Daoy (cell line): ENCODE measurements around the gene RAB26. TPM values are rescaled to one million over a fixed set of nuclear protein-coding genes. Genes with fewer than 3 reads are reported as not detected.

Experiments
- DNase-seq: peaks from one replicate; pipeline ENCODE4 v3.0.0-alpha.2; 2015; ENCODE audit warnings: low read depth
- total RNA-seq: library from RNA; depleted of rRNA; stranded (reverse); fragments of >200 nt; shearing (Covaris generic); gene quantifications from 2 replicates; pipeline ENCODE4 v1.2.3, GENCODE V29; 2014

RAB26 gene
- total RNA-seq, 1 experiment from 2014 or later, result 0.11 TPM

DNA sequence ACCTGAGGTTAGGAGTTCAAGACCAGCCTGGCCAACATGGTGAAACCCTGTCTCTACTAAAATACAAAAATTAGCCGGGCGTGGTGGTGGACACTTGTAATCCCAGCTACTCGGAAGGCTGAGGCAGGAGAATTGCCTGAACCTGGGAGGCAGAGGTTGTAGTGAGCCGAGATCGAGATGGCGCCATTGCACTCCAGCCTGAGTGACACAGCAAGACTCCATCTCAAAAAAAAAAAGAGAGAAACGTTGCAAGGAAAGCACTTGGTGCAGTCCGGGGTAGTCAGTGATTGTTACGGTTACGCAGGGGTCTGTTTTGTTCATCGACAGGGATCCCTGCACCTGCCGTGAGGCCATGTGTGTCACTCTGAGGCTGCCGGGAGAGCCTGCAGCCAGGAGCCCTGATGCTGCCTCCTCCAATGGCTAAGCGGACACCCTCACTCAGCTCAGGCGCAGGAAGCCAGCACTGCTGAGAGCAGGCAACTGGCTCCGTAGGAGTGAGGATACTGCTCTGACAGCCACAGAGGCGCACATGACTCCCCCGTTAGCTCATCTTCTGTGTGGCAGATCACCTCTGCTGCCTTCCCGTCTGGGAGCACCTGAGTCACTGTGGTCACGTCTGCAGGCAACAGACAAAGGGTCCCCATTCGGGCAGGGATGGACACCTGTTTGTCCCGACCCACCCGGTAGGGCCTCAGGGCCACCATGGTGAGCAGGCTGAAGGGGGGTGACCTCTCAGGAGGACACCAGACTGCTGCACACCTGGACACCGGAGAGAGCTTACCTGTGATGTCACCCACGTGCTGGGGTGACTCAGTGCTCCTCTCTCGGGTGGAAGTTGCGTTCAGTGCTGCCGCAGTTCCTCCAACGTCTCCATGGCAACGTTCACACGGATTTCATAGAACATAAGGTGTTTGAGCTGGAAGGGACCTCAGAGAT, 5.2 kb upstream of the RAB26 start:
- DNase-seq, result no peak

DNA sequence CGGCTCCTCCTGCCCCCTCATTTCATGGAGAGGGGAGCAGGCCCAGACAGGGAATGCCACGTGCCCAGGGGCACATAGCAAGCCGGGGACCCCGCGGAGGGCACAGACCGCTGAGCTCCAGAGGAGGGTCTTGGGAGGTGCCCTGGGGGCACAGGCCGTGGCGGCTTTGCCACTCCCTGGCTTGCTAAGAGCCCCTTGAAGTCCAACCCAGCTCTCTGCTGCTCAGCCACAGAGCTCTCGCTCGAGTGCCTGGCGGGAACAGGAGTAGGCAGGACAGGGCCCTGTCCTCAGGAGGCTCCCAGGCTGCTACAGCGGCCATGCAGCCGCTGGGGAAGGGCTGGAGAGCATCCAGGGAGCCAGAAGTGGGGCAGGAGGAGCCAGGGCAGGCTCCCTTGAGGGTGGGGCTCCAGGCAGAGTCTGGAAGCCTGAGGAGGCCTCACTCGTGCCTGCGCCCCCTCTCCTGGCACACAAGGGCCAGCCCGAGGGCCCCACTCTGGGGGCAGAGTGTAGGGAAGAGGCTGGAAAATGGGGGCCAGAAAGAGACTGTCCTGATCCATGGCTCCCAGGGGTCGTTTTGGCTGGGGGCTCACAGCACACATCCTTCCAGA, 4.4 kb upstream of the RAB26 start:
- no peak for DNase-seq

DNA sequence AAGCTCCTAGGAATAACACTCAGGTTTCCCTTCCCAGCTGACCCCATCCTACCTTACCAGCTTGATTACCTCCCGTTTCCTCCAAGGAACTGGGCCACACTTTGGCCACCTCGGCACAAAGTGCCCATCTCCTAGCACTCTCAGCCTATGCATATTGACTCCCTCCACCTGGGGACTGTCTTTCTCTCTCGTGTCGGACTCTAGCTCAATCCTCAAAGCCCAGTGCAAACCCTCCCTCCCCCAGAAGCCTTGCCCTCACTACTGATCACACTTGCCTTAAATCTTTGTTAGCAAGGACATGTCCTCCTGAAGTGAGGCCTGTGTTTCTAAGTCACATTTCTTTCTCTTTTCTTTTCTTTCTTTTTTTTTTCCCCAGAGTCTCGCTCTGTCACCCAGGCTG, 2.6 kb upstream of the RAB26 start:
- DNase-seq, result no peak

DNA sequence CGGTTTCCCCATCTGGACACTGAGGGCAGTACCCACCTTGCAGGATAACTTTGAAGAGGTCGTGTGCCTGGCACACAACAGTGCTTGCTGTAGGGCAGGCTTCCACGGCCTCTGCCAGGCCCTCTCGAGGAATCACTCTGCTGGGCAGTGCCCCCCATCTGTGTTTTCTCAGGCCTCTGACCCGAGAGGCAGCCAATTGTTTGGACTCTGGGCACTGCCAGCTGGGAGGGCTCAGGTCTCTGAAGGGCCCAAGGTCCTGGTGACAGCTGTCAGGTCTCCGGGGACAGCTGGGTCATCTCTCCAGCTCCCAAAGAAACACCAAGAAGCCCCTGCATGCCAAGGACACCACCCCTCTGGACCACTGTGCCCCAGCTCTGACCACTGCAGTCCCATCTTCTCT, 1.0 kb upstream of the RAB26 start:
- no peak for DNase-seq

DNA sequence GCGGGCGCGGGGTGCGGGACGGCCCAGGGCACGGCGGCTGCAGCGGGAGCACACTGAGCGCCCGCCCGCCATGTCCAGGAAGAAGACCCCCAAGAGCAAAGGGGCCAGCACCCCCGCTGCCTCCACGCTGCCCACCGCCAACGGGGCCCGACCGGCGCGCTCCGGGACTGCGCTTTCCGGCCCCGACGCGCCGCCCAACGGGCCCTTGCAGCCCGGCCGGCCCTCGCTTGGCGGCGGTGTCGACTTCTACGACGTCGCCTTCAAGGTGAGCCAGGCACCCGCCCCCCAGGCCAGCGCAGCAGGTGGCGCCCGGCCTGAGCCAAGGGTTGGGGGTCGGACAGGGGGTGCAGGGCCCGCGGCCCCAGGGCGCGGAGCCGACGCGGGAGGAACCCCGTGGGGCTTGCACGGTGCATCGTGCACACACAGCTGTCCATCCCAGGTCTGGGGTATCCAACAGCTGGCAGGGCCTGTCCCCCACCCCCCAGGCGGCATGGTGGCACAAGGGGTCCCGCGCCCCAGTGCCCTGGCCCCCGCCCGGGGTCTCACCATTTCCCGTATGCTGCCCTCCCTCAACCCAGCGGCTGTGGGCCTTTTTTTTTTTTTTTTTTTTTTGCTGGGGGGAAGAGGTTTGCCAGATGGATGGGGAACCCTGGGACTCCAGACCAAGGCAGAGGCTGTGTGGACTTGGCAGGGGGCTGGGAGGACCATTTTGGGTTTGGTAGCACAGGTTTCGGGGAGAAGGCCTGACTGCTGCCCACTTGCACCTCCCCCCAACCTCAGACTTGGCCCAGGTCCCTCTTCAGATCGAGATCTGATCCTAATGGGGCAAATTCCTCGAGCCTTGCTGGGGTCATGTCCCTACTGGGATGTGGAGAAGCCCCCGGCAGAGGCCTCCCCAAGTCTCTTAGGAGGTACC, 547 bp downstream of the RAB26 start:
- peak; percentile 55 for DNase-seq

DNA sequence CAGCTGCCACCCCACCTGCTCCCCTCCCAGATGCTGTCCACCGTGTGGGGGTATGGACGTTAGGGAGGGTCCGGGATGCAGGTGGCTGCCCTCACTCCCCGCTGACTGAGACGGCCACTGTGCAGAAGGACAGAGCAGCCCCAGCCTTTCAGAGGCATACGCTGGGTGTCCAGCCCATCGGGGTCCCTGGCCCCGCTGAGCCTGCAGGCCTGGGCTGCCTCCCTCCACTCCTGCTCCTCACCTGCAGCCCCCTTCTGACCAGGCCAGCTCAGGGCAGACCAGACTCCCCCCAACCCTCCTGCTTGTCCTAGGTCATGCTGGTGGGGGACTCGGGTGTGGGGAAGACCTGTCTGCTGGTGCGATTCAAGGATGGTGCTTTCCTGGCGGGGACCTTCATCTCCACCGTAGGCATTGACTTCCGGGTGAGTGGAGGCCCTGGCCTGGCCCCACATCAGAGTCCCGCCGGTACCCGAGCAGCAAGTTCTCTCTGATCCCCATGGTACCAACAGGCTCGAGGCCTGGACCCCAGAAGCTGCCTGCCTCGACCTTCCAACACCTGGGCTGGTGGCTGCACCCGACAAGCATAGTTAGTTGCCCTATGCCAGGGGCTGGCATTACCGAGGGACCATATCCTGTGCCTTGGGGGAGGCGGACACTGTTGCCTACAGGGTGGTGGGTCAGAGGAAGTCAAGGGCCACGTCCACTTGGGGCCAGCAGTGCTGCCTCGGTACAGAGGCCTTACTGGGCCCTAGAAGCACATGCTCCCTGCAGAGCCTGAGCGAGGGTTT, 1.4 kb downstream of the RAB26 start:
- peak; percentile 54 for DNase-seq

DNA sequence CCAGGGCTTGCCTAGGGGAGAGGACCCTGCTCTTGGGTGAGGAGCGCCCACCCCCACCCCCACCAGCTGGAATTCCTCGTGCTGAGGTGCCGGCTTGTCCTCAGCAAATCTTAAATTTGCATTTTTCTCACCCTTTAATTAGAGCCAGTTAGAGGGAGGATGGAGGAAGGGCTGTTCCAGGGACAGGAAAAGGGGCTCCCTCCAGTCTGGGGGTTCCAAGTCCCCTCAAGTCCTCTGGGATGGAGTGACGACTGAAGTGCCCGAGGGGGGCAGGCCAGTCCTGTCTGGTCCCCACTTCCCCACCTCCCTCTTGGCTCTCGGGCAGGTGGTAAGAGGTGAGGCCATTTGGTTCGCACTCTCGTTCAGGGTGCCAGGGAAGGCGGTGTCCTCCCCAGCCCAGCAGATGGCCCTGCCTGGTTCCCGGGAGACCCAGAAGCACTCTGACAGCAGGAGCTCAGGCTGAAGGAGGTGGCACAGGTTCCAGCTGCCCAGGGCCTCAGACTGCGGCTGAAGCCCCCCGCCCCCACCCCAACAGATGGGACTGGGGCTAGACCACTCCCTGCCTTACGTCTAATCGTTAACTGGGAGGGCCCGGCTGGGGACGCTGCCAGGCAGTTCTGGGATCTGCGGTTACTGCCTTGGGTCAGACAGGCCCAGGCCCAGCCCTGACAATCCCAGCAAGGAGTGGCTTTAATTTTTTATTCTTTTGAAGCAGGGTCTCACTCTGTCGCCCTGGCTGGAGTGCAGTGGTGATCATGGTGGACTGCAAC, 2.2 kb downstream of the RAB26 start:
- DNase-seq, result peak; percentile 71

DNA sequence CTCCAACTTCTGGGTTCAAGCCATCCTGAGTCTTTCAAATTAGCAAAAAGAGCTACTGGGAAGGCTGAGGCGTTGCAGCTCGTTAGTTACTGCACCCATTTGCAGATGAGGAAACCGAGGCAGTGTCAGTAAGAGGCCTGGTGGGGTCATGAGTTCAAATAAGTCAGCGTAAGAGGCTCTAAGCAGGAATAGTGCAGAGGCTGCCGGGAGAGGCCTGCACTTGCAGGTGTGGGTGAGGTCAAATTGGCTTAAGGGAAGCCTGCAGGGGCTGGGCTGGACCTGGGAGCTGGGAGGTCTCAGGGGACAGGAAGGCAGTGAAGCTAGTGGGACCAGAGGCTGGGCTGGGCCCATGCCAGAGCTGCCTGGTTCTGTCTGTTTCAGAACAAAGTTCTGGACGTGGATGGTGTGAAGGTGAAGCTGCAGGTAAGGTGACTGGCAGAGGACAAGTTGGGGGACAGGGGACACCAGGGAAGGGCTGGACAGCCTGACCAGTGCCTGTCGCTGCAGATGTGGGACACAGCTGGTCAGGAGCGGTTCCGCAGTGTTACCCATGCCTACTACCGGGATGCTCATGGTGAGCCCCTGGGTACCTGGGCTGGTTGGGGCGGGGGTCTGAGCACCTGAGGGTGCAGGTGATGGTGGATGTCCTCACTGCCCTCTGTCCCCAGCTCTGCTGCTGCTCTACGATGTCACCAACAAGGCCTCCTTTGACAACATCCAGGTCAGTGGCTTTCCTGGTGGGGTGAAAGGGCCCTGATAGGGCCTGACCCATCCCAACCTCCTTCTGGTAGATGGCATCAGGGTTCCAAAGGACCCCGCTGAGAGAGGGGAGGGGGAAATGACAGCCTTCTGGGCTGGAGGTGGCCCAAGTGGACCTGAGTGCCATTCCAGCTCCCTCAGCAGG, 3.0 kb downstream of the RAB26 start:
- DNase-seq, result peak; percentile 43

DNA sequence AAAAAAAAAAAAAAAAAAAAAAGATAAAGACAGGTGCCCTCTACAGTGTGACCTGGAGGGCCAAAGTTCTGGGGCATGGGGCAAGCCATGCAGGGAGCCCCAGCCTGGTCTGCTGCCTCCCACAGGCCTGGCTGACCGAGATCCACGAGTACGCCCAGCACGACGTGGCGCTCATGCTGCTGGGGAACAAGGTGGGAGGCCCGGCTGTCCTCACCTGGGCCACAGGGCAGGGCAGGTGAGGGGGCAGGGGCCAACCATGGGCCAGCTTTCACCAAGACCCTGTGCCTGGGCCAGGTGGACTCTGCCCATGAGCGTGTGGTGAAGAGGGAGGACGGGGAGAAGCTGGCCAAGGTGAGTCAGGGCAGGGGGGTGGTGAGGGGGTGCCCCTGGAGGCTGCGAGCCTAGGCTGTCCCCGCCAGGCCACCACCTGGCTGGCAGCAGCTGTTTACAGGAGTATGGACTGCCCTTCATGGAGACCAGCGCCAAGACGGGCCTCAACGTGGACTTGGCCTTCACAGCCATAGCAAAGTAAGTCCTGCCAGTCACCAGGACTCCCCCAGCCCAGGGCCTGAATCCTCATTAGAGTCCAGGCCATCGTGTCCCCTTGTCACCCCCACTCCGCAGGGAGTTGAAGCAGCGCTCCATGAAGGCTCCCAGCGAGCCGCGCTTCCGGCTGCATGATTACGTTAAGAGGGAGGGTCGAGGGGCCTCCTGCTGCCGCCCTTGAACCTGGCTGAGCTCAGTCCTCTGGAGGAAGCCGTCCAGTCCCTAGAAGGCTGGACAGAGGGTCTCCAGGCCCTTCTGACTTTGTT, 4.5 kb downstream of the RAB26 start:
- DNase-seq, result peak; percentile 56

DNA sequence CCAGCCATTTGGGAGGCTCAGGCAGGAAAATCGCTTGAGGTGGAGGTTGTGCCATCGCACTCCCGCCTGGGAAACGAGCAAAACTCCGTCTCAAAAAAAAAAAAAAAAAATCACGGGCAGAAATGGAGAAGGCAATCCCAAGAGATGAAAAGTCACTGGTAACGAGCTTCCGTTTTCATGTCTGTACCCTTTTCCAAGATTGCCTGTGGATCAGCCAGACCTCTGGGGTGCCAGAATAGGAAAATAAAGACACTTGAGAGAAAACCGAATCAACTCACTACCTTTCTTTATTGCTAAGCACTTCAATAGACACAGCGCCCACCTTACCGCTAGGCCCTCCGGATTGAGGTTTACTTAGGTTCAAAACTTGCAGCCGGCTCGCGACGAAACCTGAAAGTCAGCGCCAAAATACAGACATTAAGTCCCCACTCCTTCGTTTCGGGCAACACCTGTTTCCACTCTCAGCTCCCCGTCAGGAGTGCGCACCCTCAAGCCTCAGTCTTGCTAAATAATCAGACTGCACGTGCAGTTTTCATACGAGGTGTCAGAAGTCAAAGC, 6.2 kb downstream of the RAB26 start:
- DNase-seq, result no peak

DNA sequence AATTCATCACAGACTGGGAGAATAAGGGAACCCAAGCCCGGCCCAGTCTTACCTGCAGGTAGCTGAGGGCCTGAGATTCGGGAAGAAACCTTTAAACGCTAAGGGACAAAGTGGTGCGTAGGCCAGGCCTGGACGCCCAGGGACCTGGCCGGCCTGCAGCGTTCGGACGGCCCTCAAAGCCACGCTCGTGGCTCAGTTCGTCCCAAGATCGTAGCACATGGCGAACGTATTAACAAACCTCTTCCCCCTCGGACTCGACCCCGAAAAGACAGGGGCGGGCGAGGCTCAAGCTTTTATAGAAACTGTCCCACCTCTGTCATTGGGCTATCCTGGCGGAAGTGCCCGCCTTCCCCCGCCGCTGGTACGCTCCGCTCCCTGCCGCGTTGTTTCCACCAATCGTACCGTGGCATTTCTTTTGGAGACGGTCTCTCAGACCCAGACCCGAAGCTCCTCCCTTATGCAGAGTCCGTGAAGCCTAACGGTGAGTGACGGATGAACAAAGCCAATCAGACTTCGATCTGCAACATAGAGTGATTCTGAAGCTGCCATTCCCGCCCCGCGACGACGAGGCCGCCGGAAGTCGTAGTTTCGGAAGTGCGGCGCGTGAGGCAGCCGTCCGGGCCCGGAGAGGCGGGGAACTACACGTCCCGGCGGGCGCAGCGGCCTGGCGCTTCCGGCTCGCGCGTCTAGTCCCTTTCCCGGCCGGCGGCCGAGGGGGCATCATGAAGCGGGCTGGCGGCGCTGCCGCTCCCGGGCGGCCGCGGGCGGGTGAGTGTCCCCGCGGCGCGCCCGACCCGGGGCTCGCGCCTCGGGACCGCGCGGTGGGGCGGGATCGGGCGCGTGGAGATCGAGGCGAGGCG, 6.9 kb downstream of the RAB26 start, which contains the start of gene TRAF7:
Gene TRAF7, plus strand, starts transcription at position 692 of the 860 bp plus-strand sequence. CDS start 8,139 bp downstream, outside the sequence.
- peak; percentile 100 for DNase-seq

DNA sequence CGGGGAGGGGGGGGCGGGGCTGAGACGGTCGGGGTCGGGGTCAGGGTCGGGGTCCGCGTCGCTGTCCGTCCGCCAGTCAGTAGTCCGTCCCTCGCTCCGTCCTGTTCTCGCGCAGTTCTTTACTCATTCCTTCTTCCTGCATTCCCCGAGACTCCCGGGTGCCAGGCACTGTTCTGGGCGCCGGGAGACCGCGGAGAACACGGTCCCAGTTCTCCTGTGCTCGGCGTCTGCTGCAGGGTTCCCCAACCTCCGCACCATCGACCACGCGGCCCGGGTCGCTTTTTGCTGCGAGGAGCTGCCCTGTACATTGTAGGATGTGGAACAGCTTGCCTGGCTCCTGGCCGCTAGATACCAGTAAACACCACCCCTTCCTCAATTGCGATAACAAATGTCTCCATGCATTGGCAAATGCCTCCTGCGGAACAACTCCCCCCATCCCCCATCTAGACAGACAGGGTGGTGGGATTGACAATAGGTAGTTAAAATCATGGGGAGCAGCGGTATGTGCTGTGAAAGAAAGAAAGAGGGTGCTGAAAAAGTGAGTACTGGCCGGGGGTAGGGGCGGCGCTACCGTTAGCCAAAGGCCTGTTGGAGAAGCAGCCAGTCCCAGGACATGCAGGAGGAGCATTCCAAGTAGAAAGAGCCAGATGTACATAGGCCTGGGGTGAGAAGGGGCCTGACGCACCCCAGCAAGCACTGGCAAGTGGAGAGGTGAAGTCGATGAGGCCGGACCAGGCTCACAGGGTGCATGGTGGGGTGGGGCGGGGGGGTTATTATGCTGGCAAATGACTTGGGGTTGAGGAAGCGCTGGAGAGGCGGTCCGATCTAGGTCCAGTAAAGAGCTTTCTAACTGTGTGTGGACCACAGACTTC, 7.8 kb downstream of the RAB26 start:
- DNase-seq, result peak; percentile 50

DNA sequence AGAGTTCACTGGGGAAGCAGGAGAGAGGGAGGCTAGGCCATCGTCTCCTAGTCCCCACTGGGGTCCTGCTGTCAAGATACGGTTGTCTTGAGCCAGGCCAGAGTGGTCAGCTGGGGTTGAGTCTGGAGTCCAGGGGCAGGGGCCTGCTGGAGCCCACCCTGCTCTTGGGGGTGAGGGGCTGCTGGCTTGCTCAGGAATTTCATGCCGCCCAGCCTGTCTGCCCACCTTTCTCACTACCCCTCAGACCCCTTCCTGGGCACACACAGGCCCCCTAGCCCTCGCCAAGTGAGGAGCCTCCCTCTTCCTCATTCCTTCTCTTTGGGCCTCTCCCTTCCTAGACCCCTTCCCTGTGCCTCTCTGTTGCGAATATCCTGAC, 8.4 kb downstream of the RAB26 start:
- no peak for DNase-seq

DNA sequence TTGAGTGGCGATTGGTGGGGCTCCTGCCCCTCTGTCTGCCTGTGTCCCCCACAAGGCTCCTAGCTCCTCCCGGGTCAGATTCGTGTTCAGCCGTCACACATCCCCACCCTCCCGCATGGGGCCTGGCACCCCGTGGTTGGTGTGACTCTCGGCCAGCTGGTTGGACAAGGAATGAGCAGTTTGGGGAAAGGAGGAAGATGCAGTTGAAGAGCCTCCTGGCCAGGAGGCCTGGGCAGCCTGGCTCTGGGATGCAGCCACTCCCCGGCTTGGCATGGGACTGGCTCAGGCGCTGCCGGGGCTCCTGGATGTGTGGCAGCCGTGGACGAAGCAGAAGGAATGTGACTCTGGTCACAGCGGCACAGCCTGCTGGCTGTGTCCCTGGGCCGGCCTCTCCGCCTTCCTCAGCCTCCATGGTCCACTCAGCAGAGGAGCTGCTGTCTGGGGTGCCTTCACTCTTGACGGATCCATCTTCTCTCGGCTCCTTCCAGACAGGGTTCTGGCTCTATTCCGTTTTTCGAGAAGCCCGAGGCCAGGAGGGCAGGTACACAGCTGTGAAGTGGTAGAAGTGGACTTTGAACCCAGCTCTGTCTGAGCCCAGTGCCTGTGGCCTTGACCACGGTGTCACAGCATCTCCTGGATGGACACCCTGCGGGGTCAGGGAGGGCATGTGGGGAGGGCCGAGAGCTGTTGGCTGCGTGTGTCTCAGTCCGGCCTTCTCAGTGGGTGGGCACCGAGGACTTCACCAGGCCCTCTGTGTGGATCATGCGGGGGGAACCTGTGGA, 9.2 kb downstream of the RAB26 start:
- DNase-seq, result no peak

DNA sequence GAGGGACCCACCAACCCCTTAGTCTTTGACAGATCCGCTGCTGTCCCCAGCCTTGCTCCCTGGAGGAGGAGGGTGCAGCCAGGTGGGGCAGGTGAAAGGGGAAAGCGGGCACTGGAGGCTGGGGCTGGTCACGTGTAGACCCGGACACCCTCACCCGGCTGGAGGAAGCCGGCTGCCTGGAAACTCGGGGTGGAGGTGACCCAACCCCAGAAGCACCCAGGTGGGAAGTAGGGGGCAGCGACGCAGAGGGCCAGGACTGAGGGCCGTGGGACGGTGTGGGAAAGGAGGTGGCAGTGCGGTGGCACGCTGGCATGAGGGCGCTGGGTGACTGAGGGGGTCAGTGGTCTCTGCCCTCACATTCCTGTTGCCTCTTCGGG, 9.8 kb downstream of the RAB26 start:
- DNase-seq, result no peak
